Activated CD4-positive, alpha-beta T cell treated with anti-CD3 and anti-CD28 coated beads, Interleukin-2, Interleukin-4, amounts not matched to agents 100 ng/mL and 50 ng/mL, durations not matched to agents 16 hours and 8 hours (primary cell): ENCODE data around the gene RGR.
"Not testable (repeated sequence)": the region's sequence is repeated elsewhere in the genome, so short reads cannot be mapped to it uniquely, and the experiment has no call there.

ENCODE experiments used
- DNase-seq: peaks from one replicate; pipeline ENCODE4 v3.0.0-alpha.2; 2020; ENCODE audit warnings: low spot score

The RGR gene

DNA sequence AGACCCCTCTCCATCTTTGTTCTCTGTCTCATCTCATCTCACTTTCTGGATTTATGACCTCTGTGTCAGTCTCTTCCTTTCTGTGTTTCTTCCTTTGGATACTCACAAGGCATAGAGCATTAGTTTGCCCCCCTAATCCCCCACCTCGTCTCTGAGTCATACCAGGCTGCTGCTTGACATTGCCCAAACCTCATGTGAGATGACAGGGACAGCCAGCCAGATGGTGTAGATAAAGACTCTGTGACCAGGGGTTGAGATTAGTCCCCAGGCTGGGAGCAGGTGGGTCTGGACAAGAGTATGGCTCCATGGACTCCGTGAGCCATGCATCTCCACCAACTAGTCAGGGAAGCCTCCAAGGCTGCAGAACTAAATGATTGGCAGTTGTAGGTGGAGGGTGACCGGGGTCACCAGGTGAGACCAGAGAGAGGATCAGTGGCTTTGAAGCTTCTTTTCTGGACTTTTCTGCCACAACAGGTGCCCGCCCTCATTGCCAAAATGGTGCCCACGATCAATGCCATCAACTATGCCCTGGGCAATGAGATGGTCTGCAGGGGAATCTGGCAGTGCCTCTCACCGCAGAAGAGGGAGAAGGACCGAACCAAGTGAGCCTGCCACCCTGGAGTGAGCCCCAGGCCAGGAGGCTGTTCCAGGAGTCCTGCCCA lies 13.3 kb downstream of the RGR start:
- DNase-seq, result no peak

DNA sequence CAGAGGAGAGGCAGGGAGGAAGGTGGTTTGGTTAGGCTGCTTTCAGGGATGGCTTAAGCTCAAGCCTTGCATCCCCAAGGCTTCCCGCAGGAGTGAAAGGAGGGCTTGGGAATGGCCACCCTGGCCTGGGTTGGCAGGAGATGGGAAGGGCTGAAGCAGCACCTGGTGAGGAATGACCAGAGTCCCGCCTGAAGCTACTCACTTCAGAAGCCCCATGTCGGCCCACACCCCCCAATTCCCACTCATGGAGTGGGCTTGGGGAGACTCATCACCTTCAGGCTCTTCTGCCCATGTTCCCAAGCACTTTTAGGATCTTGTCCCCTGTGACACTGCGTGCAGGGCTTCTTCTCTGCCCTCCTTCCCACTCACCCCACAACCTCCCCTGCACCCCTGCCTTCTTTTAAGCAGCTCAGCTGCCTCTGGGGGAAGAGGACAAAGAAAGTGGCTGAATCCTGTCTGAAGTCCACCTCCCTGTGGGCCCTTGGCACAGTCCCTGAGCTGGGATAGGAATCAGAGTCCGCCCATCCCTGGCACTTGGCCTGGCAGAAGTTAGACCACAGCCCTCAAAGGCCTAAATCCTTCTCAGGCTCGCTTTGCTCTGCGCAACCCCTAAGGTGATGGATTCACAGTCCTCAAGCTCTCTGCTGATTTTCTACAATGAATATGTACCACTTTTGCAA lies 16.5 kb downstream of the RGR start:
- no peak for DNase-seq

DNA sequence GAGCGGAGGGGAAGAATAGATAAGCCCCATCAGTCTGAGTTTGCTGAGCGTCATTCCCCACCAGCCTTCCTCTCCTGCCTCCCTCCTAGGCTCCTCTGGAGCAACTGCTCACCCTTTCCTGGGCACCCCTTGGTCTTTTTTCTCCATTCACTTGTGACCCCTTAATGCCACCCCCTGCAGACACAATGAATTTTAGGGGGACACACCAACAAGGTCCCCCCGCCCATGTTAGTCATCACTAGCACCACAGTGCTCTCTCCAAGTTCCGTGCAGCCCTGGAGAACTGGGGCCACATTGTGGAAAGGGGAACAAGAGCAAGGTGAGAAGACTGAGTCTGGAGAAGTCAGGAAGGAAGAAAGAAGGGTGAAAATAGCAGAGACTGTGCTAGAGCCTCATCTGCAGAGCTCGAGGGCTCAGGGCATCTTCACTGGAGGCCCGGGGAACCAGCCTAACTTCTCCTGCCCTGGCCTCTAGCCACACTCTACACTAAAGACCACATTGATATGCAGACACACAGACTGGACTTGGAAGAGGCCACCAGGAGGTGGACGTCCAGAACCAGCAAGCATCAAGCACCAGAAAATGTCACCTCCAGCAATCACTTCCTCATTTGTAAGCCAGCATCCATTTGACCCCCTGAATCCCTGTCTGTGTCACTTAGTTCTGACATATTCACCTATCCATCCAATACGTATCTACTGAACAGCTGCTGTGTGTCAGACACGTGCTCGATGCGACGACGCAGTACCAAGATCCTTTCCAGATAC lies 17.5 kb downstream of the RGR start:
- no peak for DNase-seq

DNA sequence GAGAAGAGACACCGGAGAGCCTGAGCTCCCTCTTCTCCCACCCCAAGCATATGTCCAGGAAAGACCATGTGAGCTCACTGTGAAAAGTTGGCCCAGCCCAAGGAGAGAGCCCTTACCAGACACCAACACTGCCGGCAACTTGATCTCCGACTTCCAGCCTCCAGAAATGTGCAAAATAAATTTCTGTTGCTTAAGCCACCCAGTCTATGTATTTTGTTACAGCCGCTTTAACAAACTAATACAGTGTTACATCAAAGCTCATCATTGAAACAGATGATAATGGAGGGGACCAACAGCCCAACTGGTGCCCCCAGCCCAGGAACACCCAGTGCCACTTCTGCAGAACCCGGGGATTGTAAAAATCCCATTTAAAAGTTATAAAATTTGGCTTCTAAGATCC lies 18.9 kb downstream of the RGR start:
- no peak for DNase-seq

DNA sequence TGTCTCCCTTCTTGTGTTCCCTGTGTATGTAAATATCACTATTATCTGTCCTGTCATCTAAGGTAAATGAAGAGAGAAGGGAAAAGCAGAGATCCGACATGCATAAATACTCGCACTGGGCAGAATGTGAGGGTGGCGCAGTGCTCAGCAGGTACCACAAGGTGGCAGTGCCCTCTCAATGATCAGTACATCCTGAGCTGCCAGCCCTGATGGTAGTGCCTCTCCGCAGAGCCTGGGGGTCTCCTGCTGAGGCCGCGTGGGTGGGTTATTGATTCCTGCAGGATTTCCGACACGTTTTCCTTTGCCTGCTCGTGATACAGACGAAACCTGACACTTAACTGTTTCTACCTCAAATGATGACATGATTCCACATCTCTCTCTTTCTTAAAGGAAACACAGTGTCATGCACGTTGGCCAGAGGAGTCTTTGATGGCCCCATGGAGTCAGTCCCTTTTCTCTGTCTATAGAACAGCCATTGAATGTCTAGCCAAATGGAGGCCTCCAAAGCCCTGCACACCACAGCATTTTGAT lies 19.8 kb downstream of the RGR start:
- peak; percentile 78 for DNase-seq

DNA sequence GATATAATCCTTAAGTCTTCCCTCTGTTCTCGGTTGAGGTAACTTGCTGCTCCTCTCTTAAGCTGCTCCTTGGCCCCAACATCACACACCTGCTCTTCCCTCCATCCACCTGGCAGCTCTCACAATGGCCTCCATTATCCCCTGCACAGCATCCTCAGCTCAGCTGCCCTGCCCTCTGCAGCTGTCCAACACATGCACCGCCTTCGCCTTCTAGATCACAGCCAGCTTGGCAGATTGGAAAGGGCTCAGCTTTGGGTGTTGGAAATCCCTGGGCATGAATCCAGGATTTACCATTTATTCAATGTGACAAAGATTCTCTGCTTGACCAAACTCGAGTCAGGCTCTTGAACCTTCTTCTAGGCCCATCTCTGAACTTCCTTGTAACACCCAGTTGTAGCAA lies 20.6 kb downstream of the RGR start:
- no peak for DNase-seq

DNA sequence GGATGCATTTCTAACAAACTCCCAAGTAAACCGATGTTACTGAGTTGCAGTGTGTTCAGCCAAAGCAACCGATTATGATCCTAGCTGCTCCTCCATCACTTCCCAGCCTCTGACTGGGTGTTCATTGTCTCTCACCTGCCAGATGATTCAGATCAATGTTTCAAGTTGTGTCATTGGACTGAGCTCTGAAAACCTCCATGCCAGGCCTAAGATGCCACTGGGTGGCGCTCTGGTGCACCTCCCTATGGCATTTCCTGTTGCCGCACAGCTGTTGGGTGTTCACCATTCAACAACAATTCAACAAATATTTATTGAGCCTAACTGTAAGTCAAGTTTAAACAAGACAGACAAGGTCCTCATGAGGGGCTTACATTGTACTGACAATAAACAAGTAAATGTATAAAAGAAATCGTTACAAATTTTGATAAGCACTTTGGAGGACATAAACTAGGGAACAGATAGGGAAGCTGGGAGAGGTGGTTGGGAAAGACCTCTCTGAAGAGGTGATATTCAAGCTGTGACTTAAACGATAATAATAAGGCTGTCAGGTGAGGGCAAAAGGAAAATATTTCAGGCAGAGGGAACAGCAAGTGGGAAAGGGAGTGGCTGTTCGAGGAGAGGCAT lies 22.8 kb downstream of the RGR start:
- peak; percentile 92 for DNase-seq

DNA sequence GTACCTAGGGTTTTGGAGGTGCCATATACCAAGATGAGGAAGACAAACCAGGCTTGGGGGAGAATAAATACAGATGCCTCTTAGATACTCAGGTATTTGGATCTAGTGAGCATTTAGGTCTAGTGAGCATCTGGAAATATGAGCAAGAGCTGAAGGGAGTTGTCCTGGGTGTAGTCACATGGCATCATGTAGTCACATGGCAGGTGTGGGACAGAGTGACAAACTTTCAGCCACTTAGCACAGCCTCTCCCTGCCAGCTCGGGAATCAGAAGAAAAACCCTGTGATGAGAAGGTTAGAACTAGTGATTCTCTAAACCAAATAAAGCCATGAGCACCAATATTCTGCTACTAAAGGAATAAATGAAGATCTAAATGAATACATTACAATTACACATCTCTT lies 24.3 kb downstream of the RGR start:
- no peak for DNase-seq

DNA sequence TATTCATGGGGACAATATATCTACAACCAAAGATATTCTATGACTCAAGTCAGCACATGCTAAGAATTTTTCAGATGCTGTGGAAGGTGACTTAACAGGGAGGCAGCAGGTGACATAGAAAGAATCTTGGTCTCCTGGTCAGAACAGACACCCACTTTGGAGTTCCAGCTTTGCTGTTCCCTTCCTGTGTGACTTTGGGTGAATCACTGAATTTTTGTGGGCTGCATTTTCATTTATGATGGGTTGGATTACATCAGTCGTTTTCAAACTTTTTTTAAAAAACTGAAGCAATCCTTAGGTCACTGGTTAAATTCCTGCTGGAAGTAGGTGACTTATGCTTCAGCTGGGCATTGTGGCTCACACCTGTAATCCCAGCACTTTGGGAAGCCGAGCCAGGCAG lies 24.9 kb downstream of the RGR start:
- no peak for DNase-seq

DNA sequence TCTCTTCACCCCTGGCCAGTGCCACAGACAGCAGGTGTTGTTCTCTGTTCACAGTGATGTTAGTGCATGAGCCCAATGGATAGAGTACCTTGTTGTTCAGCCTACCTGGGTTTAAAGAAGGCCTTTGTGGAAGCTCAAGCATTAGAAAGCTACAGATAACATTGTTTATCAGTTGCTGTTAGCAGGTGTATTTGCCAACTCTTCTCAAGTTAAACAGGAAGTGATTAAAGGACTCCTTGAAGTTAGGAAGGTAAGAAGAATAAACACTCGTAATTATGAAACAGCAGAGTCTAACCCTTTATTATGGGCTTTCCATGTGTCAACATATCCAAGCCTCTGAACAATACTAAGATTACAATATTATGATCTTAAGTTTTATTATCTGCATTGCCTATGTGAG lies 25.9 kb downstream of the RGR start:
- no peak for DNase-seq

DNA sequence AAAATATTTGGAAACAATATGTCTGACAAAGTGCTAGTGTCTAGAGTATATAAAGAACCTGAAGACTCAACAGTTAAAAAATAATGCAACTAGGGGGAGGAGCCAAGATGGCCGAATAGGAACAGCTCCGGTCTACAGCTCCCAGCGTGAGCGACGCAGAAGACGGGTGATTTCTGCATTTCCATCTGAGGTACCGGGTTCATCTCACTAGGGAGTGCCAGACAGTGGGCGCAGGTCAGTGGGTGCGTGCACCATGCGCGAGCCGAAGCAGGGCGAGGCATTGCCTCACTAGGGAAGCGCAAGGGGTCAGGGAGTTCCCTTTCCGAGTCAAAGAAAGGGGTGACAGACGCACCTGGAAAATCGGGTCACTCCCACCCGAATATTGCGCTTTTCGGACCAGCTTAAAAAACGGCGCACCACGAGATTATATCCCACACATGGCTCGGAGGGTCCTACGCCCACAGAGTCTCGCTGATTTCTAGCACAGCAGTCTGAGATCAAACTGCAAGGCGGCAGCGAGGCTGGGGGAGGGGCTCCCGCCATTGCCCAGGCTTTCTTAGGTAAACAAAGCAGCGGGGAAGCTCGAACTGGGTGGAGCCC lies 35.1 kb downstream of the RGR start:
- not testable (repeated sequence) for DNase-seq

DNA sequence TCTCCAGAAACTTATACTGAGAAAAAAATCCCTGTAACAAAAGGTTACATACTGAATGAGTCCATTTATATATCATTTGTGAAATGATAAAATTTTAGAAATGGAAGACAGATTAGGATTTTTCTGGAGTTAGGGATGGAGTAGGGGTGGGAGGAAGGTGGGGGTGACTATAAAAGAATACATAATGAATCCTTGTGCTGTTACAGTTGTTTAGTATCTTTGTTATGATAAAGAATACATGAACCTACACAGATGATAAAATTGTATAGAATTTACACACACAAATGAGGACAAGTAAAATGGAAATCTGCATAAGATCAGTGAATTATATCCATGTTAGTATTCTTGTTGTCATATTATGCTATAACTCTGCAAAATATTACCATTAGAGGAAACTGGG lies 41.8 kb downstream of the RGR start:
- DNase-seq, result no peak

DNA sequence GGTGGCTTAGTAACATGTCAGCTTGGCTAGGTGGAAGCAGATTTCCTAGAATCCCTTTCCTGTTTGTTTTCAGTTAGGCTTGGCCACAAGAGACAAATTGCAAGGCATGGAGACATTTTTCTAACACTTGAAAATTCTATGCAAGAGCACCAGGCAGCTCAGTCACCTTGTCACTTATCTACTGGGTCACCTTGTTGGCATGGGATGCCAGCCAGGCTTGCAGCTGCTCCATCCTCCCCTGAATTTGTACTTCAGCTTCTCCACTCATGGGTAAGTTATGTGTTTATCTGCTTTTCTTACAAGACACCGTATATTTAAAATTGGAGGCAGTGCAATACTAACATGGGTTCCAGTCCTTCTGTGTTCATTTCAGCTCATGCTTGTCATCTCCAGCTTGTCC lies 43.3 kb downstream of the RGR start:
- no peak for DNase-seq

DNA sequence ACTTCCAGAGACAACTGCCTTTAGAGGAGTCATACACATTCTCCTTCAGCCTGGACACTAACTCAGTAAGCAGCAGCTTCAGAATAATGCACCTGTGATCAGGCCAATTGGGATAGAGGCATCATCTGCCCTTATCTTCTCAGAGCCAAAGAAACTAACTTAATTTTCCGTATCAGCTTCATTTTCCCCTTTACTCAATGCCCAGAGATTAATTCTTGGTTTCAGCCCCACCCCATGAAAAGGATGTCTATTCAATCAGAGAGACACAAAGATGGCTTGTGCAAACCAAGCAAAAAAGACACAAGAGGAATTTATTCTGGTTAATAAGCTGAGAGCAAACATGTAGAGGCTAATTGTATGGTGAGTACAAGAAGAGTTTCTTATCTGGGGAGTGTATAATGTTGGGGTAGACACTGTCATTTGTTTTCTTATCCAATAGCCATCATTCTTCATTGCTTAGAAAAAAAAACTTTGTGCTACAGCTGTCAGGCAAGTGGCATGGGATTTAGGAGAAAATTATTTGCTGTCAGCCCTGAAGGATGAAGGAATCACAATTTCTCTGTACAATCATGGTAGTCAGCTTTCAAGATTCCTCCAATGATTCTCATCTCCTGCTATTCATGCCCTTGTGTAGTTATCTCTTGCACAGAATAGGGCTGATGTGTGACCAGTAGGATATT lies 44.8 kb downstream of the RGR start:
- no peak for DNase-seq

DNA sequence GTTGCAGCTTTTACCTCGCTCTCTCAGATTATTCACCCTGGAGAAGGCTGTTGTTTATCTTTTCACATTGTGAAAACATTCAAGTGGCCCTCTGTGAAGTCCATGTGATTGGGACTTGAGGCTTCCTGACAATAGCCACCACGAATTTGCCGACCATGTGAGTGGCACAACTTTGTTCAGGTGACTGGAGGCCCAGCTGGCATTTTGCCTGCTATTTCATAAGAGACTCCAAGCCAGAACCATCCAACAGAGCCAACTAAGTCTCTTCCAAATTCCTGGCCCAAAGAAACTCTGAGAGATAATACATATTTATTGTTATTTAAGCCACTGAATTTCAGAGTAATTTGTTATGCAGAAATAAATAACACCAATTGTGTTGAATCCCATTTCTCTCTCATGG lies 45.4 kb downstream of the RGR start:
- DNase-seq, result no peak

DNA sequence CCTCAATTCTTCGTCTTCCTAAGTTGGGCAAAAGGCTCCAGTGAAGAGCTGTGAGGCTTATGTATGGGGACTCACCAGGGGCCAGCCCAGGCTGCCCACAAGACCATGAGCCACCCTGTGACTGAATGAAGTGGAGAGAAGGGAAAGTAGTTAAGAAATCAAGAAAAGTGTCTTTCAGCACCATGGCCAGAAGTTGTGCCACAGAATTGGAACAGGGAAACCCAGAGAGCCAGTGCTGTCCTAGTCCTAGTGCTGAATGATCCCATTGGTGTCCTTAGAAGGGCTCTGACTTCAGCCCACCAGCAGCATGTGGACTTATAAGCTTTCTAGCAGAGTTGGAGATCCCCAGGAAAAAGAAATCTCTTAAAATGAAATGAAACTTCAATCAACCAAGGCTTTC lies 46.5 kb downstream of the RGR start:
- no peak for DNase-seq

DNA sequence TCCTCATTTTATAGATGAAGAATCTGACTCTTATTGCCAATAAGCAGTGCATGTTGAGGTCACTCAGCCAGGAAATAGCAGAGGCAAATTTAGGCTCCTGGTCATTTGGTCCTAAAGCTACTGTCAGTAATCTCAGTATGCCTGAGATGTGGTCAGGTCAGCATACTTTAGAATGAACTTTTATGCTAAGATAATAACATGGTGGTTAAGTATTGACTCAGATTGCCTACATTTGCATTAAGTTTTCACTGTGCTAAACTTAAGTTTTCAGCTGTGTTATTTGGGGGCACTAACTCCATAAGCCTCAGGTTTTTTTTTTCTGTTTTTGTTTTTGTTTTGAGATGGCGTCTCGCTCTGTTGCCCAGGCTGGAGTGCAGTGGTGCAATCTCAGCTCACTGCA lies 47.6 kb downstream of the RGR start:
- no peak for DNase-seq

DNA sequence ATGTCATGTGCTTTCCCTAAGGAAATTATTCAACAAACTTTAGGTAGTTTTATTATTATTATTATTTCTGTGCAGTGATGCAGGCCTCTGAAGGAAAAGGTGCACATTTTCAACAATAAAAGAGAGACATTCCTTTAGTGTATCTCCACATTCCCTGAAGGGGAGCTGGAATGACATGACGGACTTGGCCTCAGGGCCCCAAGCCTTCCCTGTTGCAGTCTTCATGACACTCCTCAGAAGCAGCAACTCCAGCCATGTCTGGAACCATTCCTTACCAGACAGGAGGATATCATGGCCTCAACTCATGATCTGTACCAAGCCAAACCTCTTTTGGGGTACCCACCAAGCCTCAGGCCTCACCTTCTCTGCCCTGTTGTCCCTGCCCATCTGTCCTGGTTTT lies 48.3 kb downstream of the RGR start:
- no peak for DNase-seq

DNA sequence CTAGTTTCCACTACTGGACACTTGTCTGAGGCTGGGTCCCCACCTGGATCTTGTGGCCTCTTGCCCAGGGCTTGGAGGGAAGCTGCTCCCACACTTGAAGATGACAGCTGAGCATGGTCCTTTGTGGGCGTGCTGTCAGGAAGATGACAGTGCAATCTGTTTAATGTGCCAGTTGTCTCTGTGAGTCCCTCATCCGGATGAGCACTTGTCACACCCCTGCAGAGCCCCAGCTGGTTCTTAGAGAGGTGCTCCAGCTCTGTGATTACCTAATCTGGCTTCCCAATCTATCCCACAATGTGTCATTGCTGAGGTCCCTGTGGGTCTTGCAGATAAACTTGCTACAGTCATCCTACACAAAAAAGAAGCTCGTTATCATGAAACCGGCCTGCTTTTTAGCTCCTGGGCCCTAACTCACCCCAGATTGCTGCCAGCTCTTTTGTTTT lies 48.7 kb downstream of the RGR start:
- DNase-seq, result peak; percentile 92

DNA sequence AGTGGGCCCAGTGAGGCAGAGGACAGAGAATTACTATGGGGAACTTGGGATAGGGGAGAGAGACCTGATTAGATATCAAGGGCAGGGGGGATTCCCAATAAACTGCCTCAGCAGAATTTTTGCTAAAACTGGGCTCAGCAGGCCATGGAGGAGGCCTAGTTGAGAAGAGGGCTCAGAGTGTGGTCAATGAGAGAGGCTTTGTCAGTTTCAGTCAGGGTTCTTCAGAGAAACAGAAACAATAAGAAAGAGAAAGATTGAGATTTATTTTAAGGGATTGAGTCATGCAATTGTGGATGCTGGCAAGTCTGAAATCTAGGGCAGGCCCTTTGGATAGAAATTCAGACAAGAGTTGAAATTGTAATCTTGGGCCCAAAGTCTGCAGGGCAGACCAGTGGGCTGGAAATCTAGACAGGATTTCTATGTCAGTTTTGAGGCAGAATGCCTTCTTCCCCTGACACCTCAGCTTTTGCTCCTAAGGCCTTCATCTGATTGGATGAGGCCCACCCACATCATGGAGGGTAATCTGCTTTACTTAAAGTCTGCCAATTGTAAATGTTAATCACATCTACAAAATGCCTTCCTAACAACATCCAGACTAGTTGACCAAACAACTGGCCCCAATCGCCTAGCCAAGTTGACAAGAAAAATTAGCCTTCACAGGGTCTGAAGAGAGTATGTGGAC lies 50.1 kb downstream of the RGR start:
- peak; percentile 55 for DNase-seq
